HL-60 (cell line): ENCODE data around the gene IMMP2L.

Experiments
- DNase-seq, 2 experiments: peaks; one replicate each; pipeline ENCODE4 v3.0.0-alpha.2; 2010 to 2020; ENCODE audit warnings: low read depth in 1 of 2, low spot score in 1 of 2
- H3K27ac ChIP-seq: fragments of 250-450 bp; sonication (Bioruptor Pico); replicated peaks from 2 replicates; pipeline ENCODE4 v1.5.1; 2020; ENCODE audit warnings: mild to moderate bottlenecking, moderate library complexity
- H3K27me3 ChIP-seq: fragments of 250-450 bp; sonication (Bioruptor Pico); 2 replicates; pipeline ENCODE4 v1.5.1; 2021; ENCODE audit warnings: mild to moderate bottlenecking, moderate library complexity; ENCODE audit not compliant: insufficient read depth, poor library complexity, severe bottlenecking
- H3K4me3 ChIP-seq: replicated peaks from 2 replicates; pipeline ENCODE4 v1.5.1; 2011; ENCODE audit warnings: mild to moderate bottlenecking, control low read depth, low read length; ENCODE audit not compliant: insufficient read depth
- CTCF ChIP-seq: IDR thresholded peaks from one replicate; pipeline ENCODE4 v1.5.1; 2011; ENCODE audit warnings: low read length, control low read depth, inconsistent platforms; ENCODE audit not compliant: insufficient read depth
- GABPA ChIP-seq: IDR thresholded peaks from 2 replicates; pipeline ENCODE4 v1.6.1; 2012; ENCODE audit warnings: low read depth
- POLR2AphosphoS5 ChIP-seq: IDR thresholded peaks from 2 replicates; pipeline ENCODE4 v1.6.1; 2012; ENCODE audit warnings: low read depth
- REST ChIP-seq: IDR thresholded peaks from 2 replicates; pipeline ENCODE4 v1.6.1; 2012; ENCODE audit warnings: low read depth; ENCODE audit not compliant: insufficient replicate concordance
- SPI1 ChIP-seq: IDR thresholded peaks from 2 replicates; pipeline ENCODE4 v1.6.1; 2012; ENCODE audit warnings: low read depth, mild to moderate bottlenecking, borderline replicate concordance

IMMP2L gene

GRCh38 chr7:111438369-111439289 lies 123.7 kb downstream of the IMMP2L start:
- H3K27me3 ChIP-seq = no peaks in the 10 kb centered on the region
- H3K4me3 ChIP-seq = no peak overlapping the region
- H3K27ac ChIP-seq = no peak overlapping the region
- no peak for DNase-seq
- no peak for TF ChIP-seq SPI1
- no peak for TF ChIP-seq REST
- TF ChIP-seq CTCF = no peak
- TF ChIP-seq POLR2AphosphoS5 = no peak
- no peak for TF ChIP-seq GABPA

GRCh38 chr7:111437736-111438135 lies 124.6 kb downstream of the IMMP2L start:
- H3K27ac ChIP-seq = no peak overlapping the region

More at GRCh38 chr7:111437736-111438135, 124.6 kb downstream of the IMMP2L start:
- Histone ChIP-seq H3K27me3 (no peaks in the 10 kb centered on the region), H3K4me3 (no peak overlapping the region)
- TF ChIP-seq POLR2AphosphoS5 = no peak
- no peak for TF ChIP-seq REST
- TF ChIP-seq CTCF = no peak
- no peak for TF ChIP-seq GABPA
- DNase-seq = no peak
